SK-N-SH treated with all-trans-retinoic acid at 6 μM for 48 hours (cell line): Measurements from ENCODE around the gene ZNF473.
A peak's percentile ranks its signal among the peaks of the same experiment; 100 is the strongest.

Experiments used
- ATAC-seq: fragments of 200-7000 bp; cut with Tn5 transposase; 3 replicates; pipeline ENCODE4 v1.9.1; 2020; ENCODE audit warnings: mild to moderate bottlenecking, moderate library complexity
- ARNTL ChIP-seq: fragments of 450-650 bp; formaldehyde crosslinking; IDR thresholded peaks from 2 replicates; pipeline ENCODE4 v1.5.0; 2020; ENCODE audit warnings: low read depth, mild to moderate bottlenecking, moderate library complexity, borderline replicate concordance
- CSDC2 ChIP-seq: fragments of 250-450 bp; sonication (Bioruptor Pico); IDR thresholded peaks from 2 replicates; pipeline ENCODE4 v1.5.0; 2020; ENCODE audit warnings: mild to moderate bottlenecking, moderate library complexity
- ESRRG ChIP-seq: fragments of 250-450 bp; sonication (Bioruptor Pico); IDR thresholded peaks from 2 replicates; pipeline ENCODE4 v1.6.1; 2021; ENCODE audit warnings: mild to moderate bottlenecking
- GLIS3 ChIP-seq: fragments of 250-450 bp; sonication (Bioruptor Pico); IDR thresholded peaks from 2 replicates; pipeline ENCODE4 v1.5.0; 2020; ENCODE audit warnings: mild to moderate bottlenecking, moderate library complexity
- ISL1 ChIP-seq: fragments of 250-450 bp; sonication (Bioruptor Pico); IDR thresholded peaks from 2 replicates; pipeline ENCODE4 v2.1.2; 2022; ENCODE audit warnings: mild to moderate bottlenecking, moderate library complexity
- SNAI2 ChIP-seq: fragments of 250-450 bp; sonication (Bioruptor Pico); IDR thresholded peaks from 2 replicates; pipeline ENCODE4 v1.5.0; 2020; ENCODE audit warnings: mild to moderate bottlenecking, moderate library complexity
- TOX ChIP-seq: fragments of 250-450 bp; sonication (Bioruptor Pico); IDR thresholded peaks from 2 replicates; pipeline ENCODE4 v1.8.0; 2021; ENCODE audit warnings: mild to moderate bottlenecking, moderate library complexity, borderline replicate concordance
- ZC3H10 ChIP-seq: fragments of 250-450 bp; sonication (Bioruptor Pico); IDR thresholded peaks from 2 replicates; pipeline ENCODE4 v1.5.1; 2021; ENCODE audit warnings: mild to moderate bottlenecking, moderate library complexity
- ZFP3 ChIP-seq: fragments of 250-450 bp; sonication (Bioruptor Pico); IDR thresholded peaks from 2 replicates; pipeline ENCODE4 v1.5.0; 2020; ENCODE audit warnings: mild to moderate bottlenecking, moderate library complexity
- ZFP30 ChIP-seq: fragments of 450-650 bp; formaldehyde crosslinking; IDR thresholded peaks from 2 replicates; pipeline ENCODE4 v1.5.0; 2022; ENCODE audit warnings: mild to moderate bottlenecking, moderate library complexity
- ZNF565 ChIP-seq: fragments of 450-650 bp; formaldehyde crosslinking; conservative IDR thresholded peaks from 2 replicates; pipeline ENCODE4 v1.5.0; 2020; ENCODE audit warnings: low read depth, mild to moderate bottlenecking, moderate library complexity
- ZNF70 ChIP-seq: fragments of 450-650 bp; formaldehyde crosslinking; IDR thresholded peaks from 2 replicates; pipeline ENCODE4 v1.5.0; 2020; ENCODE audit warnings: mild to moderate bottlenecking, moderate library complexity
- TF ChIP-seq, protein P1 (sequence below): fragments of 250-450 bp; sonication (Bioruptor Pico); IDR thresholded peaks from 2 replicates; pipeline ENCODE4 v1.5.1; 2020; ENCODE audit warnings: low read depth, mild to moderate bottlenecking, moderate library complexity
- TF ChIP-seq, protein P2 (sequence below): fragments of 250-450 bp; sonication (Bioruptor Pico); IDR thresholded peaks from 2 replicates; pipeline ENCODE4 v1.5.0; 2020; ENCODE audit warnings: mild to moderate bottlenecking, moderate library complexity
- TF ChIP-seq, protein P3 (sequence below): fragments of 250-450 bp; sonication (Bioruptor Pico); IDR thresholded peaks from 2 replicates; pipeline ENCODE4 v1.5.1; 2021; ENCODE audit warnings: mild to moderate bottlenecking, moderate library complexity
- TF ChIP-seq, protein P4 (sequence below): fragments of 250-450 bp; sonication (Bioruptor Pico); IDR thresholded peaks from 2 replicates; pipeline ENCODE4 v1.8.0; 2020; ENCODE audit warnings: mild to moderate bottlenecking, moderate library complexity, borderline replicate concordance

Gene ZNF473

DNA sequence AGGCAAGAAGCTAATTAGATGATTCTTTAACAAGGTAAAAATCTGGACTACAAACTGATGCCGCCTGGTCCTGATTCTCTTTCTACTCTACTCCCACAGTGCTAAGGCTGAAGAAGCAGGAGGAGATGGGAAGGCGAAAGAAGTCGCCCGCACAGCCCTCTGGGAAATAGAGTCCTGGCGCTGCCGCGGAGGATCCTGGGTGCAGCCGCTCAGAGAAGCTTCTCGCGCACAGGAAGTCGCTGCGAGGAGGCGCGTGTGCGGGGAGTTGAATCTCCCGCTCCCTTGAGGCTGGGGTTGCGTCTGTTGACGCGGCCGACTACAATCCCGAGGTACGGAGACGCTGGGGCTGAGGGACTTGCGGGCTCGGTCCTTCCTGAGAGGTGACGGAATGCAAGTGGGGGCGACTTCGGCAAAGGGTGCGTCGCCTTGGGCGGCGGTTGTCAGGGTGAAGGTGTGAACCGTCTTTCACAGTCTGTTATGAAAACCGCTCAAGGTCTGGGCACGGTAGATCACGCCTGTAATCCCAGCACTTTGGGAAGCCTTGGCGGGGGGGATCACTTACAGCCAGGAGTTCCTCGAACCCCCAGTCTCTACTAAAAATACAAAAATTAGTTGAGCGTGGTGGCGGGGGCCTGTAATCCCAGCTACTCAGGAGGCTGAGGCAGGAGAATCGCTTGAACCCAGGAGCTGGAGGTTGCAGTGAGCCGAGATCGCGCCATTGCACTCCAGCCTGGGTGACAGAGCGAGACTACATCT, at the start of gene ZNF473:
Gene ZNF473 (plus strand): TSS at position 212 of the 756 bp plus-strand sequence. CDS start 5,078 bp downstream, outside the sequence.
- ATAC-seq = peak; percentile 93
- TF ChIP-seq CSDC2 (CRISPR knock-in tag) (0 out of 2 replicates have a peak, but pooled peaks have one; percentile 16), ISL1 (CRISPR knock-in tag) (no peak), ZFP3 (CRISPR knock-in tag) (0 out of 2 replicates have a peak, but pooled peaks have one; percentile 16)

GRCh38 chr19:49976496-49976895, 49.3 kb upstream of the ZNF473 start:
- TF ChIP-seq SNAI2 (CRISPR knock-in tag) = no peak
- TF ChIP-seq GLIS3 (CRISPR knock-in tag) = no peak
- TF ChIP-seq, all 23 proteins: peak for 0
- no peak for ATAC-seq

- ATAC-seq = no peak
- TF ChIP-seq ZNF70 (no peak), ARNTL (CRISPR knock-in tag) (no peak), CSDC2 (CRISPR knock-in tag) (no peak), ZFP3 (CRISPR knock-in tag) (no peak), TOX (CRISPR knock-in tag) (no peak), SNAI2 (CRISPR knock-in tag) (no peak)
- TF ChIP-seq, protein P1, sequence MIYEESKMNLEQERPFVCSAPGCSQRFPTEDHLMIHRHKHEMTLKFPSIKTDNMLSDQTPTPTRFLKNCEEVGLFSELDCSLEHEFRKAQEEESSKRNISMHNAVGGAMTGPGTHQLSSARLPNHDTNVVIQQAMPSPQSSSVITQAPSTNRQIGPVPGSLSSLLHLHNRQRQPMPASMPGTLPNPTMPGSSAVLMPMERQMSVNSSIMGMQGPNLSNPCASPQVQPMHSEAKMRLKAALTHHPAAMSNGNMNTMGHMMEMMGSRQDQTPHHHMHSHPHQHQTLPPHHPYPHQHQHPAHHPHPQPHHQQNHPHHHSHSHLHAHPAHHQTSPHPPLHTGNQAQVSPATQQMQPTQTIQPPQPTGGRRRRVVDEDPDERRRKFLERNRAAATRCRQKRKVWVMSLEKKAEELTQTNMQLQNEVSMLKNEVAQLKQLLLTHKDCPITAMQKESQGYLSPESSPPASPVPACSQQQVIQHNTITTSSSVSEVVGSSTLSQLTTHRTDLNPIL = no peak
- TF ChIP-seq, protein P2, sequence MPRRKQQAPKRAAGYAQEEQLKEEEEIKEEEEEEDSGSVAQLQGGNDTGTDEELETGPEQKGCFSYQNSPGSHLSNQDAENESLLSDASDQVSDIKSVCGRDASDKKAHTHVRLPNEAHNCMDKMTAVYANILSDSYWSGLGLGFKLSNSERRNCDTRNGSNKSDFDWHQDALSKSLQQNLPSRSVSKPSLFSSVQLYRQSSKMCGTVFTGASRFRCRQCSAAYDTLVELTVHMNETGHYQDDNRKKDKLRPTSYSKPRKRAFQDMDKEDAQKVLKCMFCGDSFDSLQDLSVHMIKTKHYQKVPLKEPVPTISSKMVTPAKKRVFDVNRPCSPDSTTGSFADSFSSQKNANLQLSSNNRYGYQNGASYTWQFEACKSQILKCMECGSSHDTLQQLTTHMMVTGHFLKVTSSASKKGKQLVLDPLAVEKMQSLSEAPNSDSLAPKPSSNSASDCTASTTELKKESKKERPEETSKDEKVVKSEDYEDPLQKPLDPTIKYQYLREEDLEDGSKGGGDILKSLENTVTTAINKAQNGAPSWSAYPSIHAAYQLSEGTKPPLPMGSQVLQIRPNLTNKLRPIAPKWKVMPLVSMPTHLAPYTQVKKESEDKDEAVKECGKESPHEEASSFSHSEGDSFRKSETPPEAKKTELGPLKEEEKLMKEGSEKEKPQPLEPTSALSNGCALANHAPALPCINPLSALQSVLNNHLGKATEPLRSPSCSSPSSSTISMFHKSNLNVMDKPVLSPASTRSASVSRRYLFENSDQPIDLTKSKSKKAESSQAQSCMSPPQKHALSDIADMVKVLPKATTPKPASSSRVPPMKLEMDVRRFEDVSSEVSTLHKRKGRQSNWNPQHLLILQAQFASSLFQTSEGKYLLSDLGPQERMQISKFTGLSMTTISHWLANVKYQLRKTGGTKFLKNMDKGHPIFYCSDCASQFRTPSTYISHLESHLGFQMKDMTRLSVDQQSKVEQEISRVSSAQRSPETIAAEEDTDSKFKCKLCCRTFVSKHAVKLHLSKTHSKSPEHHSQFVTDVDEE (CRISPR knock-in tag) = no peak
- TF ChIP-seq, protein P3, sequence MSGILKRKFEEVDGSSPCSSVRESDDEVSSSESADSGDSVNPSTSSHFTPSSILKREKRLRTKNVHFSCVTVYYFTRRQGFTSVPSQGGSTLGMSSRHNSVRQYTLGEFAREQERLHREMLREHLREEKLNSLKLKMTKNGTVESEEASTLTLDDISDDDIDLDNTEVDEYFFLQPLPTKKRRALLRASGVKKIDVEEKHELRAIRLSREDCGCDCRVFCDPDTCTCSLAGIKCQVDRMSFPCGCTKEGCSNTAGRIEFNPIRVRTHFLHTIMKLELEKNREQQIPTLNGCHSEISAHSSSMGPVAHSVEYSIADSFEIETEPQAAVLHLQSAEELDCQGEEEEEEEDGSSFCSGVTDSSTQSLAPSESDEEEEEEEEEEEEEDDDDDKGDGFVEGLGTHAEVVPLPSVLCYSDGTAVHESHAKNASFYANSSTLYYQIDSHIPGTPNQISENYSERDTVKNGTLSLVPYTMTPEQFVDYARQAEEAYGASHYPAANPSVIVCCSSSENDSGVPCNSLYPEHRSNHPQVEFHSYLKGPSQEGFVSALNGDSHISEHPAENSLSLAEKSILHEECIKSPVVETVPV = no peak
Measured at GRCh38 chr19:49977076-49977475, 48.7 kb upstream of the ZNF473 start.

DNA sequence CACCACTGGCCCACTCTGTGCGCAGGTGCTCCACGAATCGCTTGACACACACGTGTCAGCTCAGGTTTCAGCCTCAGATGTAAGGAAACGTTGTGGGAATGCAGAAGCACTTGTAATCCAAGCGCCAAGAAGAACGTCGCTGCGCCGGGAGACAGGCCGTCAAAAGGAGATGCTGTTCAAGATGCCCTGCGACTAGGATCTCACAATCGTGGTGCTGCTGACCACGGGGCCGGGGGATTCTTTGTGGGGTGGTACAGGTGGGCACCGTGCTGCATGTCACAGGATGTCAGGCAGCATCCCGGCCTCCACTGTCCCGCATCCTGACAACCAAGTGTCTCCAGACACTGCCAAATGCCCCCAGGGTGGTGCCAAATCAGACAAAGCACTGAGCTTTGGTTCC, 47.9 kb upstream of the ZNF473 start:
- ATAC-seq = no peak
- no peak for TF ChIP-seq ZFP30 (CRISPR knock-in tag)
- TF ChIP-seq, protein P2 (CRISPR knock-in tag) = no peak
- TF ChIP-seq ZNF565 (CRISPR knock-in tag) = no peak
- TF ChIP-seq ZFP3 (CRISPR knock-in tag) = no peak
- no peak for TF ChIP-seq ZC3H10 (CRISPR knock-in tag)
- no peak for TF ChIP-seq ZNF70
- no peak for TF ChIP-seq CSDC2 (CRISPR knock-in tag)
- TF ChIP-seq SNAI2 (CRISPR knock-in tag) = no peak
- no peak for TF ChIP-seq ESRRG (CRISPR knock-in tag)
- TF ChIP-seq, protein P4, sequence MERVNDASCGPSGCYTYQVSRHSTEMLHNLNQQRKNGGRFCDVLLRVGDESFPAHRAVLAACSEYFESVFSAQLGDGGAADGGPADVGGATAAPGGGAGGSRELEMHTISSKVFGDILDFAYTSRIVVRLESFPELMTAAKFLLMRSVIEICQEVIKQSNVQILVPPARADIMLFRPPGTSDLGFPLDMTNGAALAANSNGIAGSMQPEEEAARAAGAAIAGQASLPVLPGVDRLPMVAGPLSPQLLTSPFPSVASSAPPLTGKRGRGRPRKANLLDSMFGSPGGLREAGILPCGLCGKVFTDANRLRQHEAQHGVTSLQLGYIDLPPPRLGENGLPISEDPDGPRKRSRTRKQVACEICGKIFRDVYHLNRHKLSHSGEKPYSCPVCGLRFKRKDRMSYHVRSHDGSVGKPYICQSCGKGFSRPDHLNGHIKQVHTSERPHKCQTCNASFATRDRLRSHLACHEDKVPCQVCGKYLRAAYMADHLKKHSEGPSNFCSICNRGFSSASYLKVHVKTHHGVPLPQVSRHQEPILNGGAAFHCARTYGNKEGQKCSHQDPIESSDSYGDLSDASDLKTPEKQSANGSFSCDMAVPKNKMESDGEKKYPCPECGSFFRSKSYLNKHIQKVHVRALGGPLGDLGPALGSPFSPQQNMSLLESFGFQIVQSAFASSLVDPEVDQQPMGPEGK (CRISPR knock-in tag) = no peak
- TF ChIP-seq, all 23 proteins: peak for 0
